ENCODE results near the gene KLRC3. TPM values are rescaled to one million over a fixed set of nuclear protein-coding genes. Genes with fewer than 3 reads are reported as not detected.

KLRC3 gene
- total RNA-seq, 1 experiment from 2014 or later: not detected

GRCh38 chr12:10386857-10387256 lies 33.5 kb downstream of the KLRC3 start (continued):
- TF ChIP-seq HMGXB4 (CRISPR knock-in tag; IDR thresholded peaks at IDR 0.05): no peak
- TF ChIP-seq AFF4 (CRISPR knock-in tag; IDR thresholded peaks at IDR 0.05; ENCODE audit: borderline replicate concordance): no peak
- no peak for TF ChIP-seq ZBTB43 (CRISPR knock-in tag; IDR thresholded peaks at IDR 0.05)
- no peak for TF ChIP-seq TCF7 (CRISPR knock-in tag; IDR thresholded peaks at IDR 0.05; ENCODE audit: low read depth)
- no peak for TF ChIP-seq ZNF396 (CRISPR knock-in tag; IDR thresholded peaks at IDR 0.05; ENCODE audit: borderline replicate concordance)
- TF ChIP-seq E2F4 (CRISPR knock-in tag; IDR thresholded peaks at IDR 0.05; ENCODE audit: borderline replicate concordance, low read depth): no peak

GRCh38 chr12:10385166-10385613 lies 35.2 kb downstream of the KLRC3 start:
- TF ChIP-seq CBFB (CRISPR knock-in tag; IDR thresholded peaks at IDR 0.05; ENCODE audit: low read depth) (no peak), SOX15 (CRISPR knock-in tag; IDR thresholded peaks at IDR 0.05) (no peak), JAZF1 (CRISPR knock-in tag; IDR thresholded peaks at IDR 0.05) (no peak), ZNF121 (CRISPR knock-in tag; IDR thresholded peaks at IDR 0.05) (no peak), STAT6 (CRISPR knock-in tag; conservative IDR thresholded peaks at IDR 0.05; ENCODE audit: low read depth) (no peak), OVOL2 (CRISPR knock-in tag; IDR thresholded peaks at IDR 0.05; ENCODE audit: borderline replicate concordance) (no peak), RORB (CRISPR knock-in tag; IDR thresholded peaks at IDR 0.05) (no peak), SMAD4 (CRISPR knock-in tag; IDR thresholded peaks at IDR 0.05) (no peak), TCF7 (CRISPR knock-in tag; IDR thresholded peaks at IDR 0.05; ENCODE audit: low read depth) (no peak), NFATC4 (CRISPR knock-in tag; IDR thresholded peaks at IDR 0.05) (no peak), E2F5 (CRISPR knock-in tag; IDR thresholded peaks at IDR 0.05) (no peak), FOXJ3 (CRISPR knock-in tag; IDR thresholded peaks at IDR 0.05; ENCODE audit: borderline replicate concordance) (no peak)
- ChIA-PET POLR2A (no interaction called here), CTCF (no interaction called here)
- peaks cover 14% of the 10 kb centered on the region for H3K9me3 Mint-ChIP-seq
- H3K4me1 Mint-ChIP-seq: no peaks in the 10 kb centered on the region
- peaks cover 4% of the 10 kb centered on the region; the same call in 1 of the 2 replicates for H3K36me3 Mint-ChIP-seq
- ATAC-seq (no peak), DNase-seq (ENCODE audit: low spot score) (no peak)
- no peak overlapping the region for H3K4me3 Mint-ChIP-seq
- H3K27me3 Mint-ChIP-seq (ENCODE audit: low read depth): no peaks in the 10 kb centered on the region
- no peak overlapping the region for H3K27ac Mint-ChIP-seq

Data from WTC11 (cell line).